ENCODE data around the gene HOXA5.

HOXA5 gene

DNA sequence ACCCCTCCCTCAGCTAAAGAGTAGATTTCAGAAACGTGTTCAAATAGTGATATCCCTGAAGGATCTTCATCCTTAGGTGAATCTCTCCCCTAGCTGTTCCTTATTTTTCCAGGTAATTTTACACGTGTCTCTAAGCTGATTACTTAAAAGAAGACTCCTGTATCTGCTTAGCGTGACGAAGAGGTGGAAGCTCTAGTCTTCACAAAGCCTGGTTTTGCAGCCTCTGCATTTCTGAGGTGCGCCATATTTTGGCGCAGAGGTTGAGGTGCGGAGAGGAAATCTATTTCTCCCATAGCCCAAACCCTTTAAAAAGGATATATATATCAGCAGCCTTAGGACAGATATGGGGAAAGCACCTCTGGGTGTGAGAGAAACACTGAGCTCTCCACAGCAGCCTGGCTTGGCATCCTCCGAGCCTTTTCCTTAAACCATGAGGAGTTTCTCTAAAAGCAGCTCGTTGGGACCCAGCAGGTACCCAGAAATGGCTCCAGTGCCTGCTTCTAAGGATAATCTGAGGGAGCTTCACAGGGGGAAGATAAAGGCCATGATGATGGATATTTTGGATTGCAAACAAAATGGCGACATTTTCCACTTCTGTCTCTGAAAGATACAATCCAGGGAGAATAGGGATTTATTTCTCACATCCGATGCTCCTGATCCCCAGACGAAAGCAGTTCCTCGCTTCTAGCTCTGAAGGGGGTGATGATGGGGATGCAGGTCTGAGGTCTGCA lies 38.0 kb downstream of the HOXA5 start:
- H3K9ac ChIP-seq (ENCODE audit: low read depth, low read length) = no peak overlapping the region
- no peaks in the 10 kb centered on the region for H3K36me3 ChIP-seq (ENCODE audit: insufficient read depth, low read length)
- H3K9me3 ChIP-seq (ENCODE audit: control insufficient read depth, insufficient read depth, low read length) = no peaks in the 10 kb centered on the region
- H3K4me1 ChIP-seq (ENCODE audit: insufficient read depth, low read length) = peaks cover 15% of the 10 kb centered on the region

DNA sequence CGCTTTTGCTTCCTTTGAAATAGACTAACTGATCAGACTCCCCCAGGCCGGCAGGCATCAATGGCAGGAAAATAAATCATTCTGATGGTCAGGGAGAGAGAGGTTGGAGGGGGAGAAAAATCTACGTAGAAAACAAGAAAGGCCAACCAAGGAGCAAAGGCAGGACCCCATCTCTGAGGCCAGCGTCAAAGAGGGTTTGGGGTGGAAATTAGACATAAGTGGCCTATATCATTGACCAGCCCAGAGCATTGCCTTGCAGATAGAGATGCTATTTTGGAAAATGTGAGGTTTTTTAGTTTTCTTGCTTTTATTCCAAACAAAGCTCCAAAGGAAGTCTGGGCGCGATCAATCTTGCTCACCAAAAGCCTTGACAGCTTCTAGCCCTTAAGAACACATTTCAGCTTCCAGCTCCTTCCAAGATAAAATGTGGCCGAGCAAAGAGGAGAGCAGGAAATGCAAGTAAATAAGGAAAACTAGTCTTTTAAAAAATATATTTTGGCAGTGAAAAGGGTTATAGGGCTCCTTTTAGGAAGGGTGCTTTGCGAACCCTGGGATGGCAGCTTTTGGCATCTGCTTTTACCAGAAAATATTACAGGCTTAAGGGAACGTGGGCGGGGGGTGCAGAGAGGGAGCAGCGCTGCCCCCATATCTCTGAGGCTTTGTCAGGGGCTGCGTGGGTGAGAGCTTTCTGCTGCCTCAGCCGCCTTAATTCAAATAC lies 39.0 kb downstream of the HOXA5 start:
- Histone ChIP-seq H3K4me1 (ENCODE audit: insufficient read depth, low read length) (peaks cover 17% of the 10 kb centered on the region), H3K36me3 (ENCODE audit: insufficient read depth, low read length) (no peaks in the 10 kb centered on the region), H3K9me3 (ENCODE audit: control insufficient read depth, insufficient read depth, low read length) (no peaks in the 10 kb centered on the region), H3K9ac (ENCODE audit: low read depth, low read length) (no peak overlapping the region)

DNA sequence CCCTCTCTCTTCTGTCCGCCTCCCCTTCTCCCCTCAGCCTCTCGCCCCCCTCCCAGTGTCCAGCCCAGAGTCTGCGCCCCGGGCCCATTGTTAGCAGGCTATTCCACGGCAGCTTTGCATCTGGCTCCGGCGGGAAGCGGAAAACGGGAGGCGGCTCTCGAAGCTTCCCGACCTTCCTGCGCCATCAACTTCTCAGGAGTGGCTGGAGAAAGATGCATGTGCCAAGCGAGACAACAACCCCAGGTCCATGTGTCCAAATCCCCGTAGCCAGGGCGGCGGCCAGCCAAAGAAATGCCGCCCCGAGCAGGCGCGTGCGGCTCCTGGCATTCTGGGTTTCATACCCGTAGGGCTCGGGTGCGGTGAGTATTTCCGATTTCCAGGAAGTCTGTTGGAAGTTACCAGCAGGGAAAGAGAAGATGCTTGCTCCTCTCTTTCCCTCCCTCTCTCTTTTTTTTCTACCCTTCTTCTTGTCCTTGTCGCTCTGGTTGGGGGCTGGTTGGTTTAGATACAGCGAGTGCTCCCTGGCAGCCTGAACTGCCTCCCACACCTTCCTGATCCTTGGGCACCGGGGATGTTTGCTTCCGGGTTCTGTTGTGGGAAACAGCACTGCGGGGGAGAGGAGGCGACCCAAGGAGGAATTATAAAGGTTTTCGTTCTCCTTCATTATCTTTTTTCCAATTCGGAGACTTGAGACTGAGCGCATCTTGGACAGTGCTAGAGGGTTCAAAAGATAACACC lies 39.8 kb downstream of the HOXA5 start:
- H3K36me3 ChIP-seq (ENCODE audit: insufficient read depth, low read length) = no peaks in the 10 kb centered on the region
- H3K4me1 ChIP-seq (ENCODE audit: insufficient read depth, low read length) = peaks cover 17% of the 10 kb centered on the region
- H3K9me3 ChIP-seq (ENCODE audit: control insufficient read depth, insufficient read depth, low read length) = no peaks in the 10 kb centered on the region
- no peak overlapping the region; the same call in 1 of the 2 replicates for H3K9ac ChIP-seq (ENCODE audit: low read depth, low read length)

DNA sequence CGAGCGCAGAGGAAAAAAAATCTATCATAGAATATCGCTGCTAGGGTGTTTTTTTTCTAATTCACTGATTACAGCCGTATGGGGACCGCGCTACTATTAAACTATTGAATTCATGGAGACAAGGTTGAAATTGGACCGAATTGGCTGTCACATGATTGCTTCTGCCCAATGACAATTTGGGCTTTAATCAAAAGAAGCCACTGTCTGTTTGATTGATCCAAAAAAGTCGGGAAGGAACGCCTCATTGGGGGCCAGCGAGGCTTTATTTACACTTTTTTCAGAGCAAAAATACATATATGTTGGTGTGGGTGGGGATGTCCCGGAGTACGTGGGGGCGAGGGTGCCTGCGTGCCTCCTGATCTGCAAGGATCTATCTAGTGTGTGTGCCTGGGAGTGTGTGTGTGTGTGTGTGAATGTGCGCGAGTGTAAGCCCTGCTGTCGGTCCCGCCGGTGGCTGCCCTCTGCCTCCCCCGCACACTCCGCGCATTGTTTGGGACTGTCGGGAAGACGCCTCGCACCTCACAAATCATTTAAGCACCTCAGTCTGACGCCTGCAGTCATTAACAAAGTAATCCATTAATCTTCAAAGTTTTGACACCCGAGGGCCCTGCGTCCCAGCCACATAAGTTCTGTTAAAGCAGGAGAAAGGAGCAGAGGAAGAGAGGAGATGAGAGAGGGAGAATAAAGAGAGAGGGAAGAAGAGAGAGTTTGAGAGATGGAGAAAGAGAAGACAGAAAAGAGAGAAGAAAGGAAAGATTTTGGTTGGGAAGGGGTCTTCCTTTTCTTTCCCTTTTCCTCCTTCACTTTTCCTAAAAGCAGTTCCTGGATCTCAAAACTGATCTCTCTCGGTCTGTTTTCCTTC lies 40.7 kb downstream of the HOXA5 start, which contains the start of gene HOXA2:
Gene HOXA2, minus strand, starts transcription at position 103 of the 862 bp plus-strand sequence. CDS start 183 bp downstream, outside the sequence.
- Histone ChIP-seq H3K9me3 (ENCODE audit: control insufficient read depth, insufficient read depth, low read length) (no peaks in the 10 kb centered on the region), H3K4me1 (ENCODE audit: insufficient read depth, low read length) (peaks cover 20% of the 10 kb centered on the region), H3K36me3 (ENCODE audit: insufficient read depth, low read length) (no peaks in the 10 kb centered on the region), H3K9ac (ENCODE audit: low read depth, low read length) (peak within 1 kb of the TSS; percentile 53; the same call in 1 of the 2 replicates)

DNA sequence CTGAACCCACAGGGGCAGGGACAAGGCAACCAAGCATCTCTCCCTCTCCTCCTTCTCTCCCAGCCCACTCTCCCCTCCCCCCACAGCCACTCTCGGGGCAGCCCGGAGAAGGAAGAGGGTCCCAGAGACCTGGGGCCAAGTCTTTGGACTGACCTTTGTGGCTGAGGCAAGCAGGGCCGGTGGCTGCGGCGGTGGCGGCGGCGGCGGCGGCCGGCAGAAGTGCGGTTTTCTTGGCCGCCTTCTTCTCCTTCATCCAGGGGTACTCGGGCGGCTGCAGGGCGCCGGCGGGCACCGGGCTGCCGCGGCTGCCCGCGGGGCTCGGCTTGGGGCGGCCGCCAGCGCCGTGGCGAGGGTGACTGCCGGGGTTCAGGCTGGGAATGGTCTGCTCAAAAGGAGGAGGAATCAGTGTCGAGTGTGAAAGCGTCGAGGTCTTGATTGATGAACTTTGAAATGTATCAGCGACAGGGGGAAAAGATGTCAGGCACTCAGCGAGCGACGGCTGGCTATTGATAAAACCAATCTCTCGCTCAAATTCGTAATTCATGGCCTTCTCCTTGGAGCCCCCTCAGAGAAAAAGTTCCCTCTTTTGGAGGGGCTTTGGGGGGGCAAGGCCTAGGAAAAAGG lies 41.4 kb downstream of the HOXA5 start:
- H3K9ac ChIP-seq (ENCODE audit: low read depth, low read length) = peak overlapping the region; percentile 53; the same call in 1 of the 2 replicates
- H3K9me3 ChIP-seq (ENCODE audit: control insufficient read depth, insufficient read depth, low read length) = no peaks in the 10 kb centered on the region
- peaks cover 23% of the 10 kb centered on the region for H3K4me1 ChIP-seq (ENCODE audit: insufficient read depth, low read length)

DNA sequence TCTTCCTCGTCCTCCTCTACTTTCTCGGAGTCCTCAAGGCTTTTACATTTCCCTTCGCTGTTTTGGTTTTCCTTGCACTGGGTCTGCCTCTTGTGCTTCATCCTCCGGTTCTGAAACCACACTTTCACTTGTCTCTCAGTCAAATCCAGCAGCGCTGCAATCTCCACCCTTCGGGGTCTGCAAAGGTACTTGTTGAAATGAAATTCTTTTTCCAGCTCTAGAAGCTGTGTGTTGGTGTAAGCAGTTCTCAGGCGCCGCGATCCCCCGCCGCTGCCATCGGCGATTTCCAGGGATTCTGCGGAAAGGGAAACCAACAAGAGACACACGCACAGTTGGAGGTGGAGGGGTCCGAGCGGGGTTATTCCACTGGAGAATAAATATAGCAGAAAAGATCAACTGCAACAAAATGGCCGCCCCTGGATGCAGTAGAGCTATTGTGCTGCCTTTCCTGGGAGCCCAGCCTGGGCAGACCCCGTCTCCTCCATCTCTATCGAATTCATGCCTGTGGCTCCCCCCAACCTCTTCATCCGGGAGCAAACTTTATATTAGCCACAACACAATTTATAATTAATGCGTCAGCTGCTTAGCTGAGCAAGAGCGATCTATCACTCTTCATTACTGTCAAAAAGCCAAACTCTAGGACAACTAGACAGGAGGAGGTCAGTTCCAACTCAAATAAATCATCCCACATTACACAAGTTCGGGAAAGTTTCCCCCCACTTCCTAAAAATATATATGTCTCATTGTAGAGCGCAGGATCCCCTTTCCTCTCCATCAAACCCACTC lies 42.1 kb downstream of the HOXA5 start:
- H3K9ac ChIP-seq (ENCODE audit: low read depth, low read length) = peak overlapping the region; percentile 53; the same call in 1 of the 2 replicates
- H3K9me3 ChIP-seq (ENCODE audit: control insufficient read depth, insufficient read depth, low read length) = no peaks in the 10 kb centered on the region
- H3K36me3 ChIP-seq (ENCODE audit: insufficient read depth, low read length) = no peaks in the 10 kb centered on the region
- H3K4me1 ChIP-seq (ENCODE audit: insufficient read depth, low read length) = peaks cover 23% of the 10 kb centered on the region

More for the DNA sequence above, 41.4 kb downstream of the HOXA5 start:
- no peaks in the 10 kb centered on the region for H3K36me3 ChIP-seq (ENCODE audit: insufficient read depth, low read length)

DNA sequence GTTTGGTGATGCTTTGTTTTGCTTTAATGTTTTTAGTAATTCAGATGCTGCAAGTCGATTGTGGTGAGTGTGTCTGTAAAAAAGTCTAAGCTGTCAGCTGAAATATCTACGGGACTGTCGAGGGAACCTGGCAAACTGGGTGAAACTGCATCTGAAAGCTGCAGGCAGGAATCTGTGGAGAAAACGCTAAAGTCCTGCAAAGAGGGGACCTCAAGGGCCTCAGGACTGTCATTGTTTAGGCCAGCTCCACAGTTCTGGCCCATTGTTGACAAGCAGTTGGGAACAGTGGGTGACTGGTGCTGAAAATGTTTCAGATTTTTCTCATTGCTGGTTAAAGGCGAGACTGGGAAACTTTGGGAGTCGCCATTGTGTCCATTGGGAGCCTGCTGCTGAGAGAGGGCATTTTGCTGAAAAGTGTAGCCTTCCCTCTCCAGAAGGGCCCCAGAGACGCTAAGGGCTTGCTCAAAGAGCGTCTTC lies 42.7 kb downstream of the HOXA5 start:
- H3K36me3 ChIP-seq (ENCODE audit: insufficient read depth, low read length) = no peaks in the 10 kb centered on the region
- H3K4me1 ChIP-seq (ENCODE audit: insufficient read depth, low read length) = peaks cover 17% of the 10 kb centered on the region
- peak overlapping the region; percentile 53; the same call in 1 of the 2 replicates for H3K9ac ChIP-seq (ENCODE audit: low read depth, low read length)
- no peaks in the 10 kb centered on the region for H3K9me3 ChIP-seq (ENCODE audit: control insufficient read depth, insufficient read depth, low read length)

DNA sequence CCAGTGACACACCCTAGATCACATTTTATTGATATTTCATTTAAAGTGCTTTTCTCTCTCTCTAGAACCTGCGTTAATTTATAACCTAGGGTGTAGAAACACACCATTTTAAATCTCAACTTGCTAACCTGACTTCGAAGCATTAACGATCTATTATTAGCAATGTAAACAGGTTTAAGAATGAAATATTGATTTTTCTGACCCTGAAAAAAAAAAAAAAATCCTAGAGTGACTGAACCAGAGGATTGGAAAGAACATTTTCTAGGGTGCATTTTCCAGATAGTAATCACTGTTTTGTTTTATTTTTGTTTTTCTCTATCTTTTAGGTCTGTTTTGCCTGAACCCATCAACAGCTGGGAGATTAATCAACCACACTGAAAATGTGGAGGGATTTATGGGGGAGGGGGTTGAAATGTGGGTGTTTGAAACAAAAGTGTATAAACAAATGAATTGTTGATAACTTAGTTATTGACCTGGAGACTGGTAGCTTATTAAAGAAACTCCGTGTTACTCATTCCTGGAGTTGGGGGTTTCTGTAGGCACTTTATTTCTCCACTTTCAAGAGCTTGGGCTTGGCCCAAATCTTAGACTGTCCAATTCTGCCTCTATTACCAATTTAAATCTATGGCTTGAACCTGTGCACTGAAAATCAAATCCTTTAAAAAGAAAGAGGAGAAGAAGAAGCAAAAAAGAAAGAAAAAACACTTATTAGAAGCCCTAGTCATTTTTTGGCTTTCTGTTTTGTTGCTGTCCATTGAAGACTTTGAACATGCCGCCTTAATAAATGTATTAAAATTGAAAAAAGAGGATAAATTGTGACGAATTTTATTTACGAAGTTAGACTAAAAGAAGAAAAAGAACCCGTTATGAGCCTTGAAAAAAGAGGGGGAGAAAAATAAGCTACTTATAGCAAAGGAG lies 43.8 kb downstream of the HOXA5 start:
- peaks cover 20% of the 10 kb centered on the region for H3K4me1 ChIP-seq (ENCODE audit: insufficient read depth, low read length)
- no peak overlapping the region; the same call in 1 of the 2 replicates for H3K9ac ChIP-seq (ENCODE audit: low read depth, low read length)
- H3K36me3 ChIP-seq (ENCODE audit: insufficient read depth, low read length) = no peaks in the 10 kb centered on the region
- no peaks in the 10 kb centered on the region for H3K9me3 ChIP-seq (ENCODE audit: control insufficient read depth, insufficient read depth, low read length)

DNA sequence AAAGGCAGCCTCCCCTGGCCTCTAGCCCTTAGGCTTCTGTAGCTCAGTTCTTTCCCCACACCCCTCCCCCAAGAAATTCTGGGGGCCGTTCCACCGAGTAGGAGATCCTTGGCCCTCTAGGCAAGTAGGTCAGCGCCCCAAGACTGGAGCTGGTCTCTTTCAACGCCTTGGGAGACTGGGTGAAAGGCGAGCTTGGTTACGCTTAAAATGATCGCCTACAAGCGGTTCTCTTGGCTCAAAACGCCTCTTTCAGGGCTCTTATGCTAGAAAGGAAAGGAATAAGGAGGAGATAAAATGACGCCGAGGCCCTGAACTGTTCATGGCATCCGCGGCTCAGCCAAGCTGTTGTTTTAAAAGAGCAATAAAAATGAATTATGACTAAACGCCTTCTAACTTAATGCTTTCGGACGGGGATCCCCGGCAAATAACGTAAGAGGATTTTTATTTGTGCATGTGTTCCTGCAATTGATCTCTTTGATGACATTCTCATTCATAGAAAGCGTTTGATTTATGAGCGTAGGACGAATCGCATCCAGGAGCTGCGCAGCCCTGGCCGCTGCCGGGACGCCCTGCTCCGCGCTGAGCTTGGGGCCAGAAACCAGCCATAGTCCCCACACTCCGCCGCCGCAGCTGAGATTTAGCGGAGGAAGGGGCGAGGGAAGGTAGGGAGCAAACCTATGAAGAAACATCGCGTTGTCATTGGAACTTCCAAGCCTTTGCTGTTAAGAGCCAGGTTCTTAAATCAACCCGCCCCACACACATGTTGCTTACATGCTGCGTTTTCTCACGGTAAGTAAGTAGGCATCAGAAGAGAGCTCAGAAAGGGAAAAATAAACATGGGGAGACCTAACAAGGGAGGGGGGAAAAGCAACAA lies 44.7 kb downstream of the HOXA5 start:
- Histone ChIP-seq H3K9ac (ENCODE audit: low read depth, low read length) (peak overlapping the region; percentile 50; the same call in 1 of the 2 replicates), H3K9me3 (ENCODE audit: control insufficient read depth, insufficient read depth, low read length) (no peaks in the 10 kb centered on the region), H3K4me1 (ENCODE audit: insufficient read depth, low read length) (peaks cover 25% of the 10 kb centered on the region), H3K36me3 (ENCODE audit: insufficient read depth, low read length) (no peaks in the 10 kb centered on the region)

DNA sequence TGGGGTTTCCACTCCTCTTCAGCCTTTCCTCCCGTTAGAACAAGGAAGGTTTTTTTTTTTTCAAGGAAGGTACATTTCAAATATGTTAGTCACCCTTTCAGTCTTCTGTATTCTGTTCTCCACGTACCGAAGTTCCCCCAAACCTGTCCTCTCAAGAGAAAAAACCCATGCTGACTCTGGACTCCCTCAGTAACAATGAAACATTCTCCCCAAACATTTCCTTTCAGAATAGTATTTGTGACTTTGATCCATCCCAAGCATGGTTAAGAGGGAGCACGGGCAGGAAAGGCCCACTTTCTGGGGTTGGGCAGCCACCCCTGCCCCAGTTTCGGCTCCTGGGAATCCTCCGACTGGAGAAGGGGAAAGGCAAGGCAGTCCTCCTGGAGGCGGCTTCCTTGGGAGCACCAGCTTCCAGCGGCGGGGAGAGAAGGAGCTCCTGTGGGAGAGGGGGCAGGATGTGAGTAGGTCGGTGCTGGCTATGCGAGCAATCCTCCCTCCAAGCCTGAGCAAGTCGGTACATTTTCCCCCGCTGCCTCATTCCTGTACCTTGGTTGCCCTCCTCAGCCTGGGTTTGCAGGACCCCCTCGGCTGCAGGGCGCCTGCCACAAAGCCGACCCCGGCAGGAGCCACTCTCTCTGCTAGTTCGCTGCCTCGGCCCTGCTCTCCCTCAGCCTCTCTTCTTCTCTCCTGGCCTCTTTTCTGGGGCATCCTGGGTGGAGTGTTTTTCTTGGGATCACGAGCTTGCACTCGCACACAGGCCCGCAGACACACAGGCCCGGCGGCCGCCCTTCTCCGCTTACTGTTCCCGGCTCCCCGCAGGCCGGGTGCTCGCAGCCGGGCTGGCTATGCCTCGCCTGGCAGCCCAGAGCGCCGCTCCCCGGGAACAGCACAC lies 45.5 kb downstream of the HOXA5 start:
- Histone ChIP-seq H3K9ac (ENCODE audit: low read depth, low read length) (peak overlapping the region; percentile 50; the same call in 1 of the 2 replicates), H3K36me3 (ENCODE audit: insufficient read depth, low read length) (no peaks in the 10 kb centered on the region), H3K9me3 (ENCODE audit: control insufficient read depth, insufficient read depth, low read length) (no peaks in the 10 kb centered on the region), H3K4me1 (ENCODE audit: insufficient read depth, low read length) (peaks cover 30% of the 10 kb centered on the region)

All from ES-I3 (cell line).